Neuronal stem cell (in vitro differentiated cells): ENCODE results near the gene ZDHHC7.
"Not testable (repeated sequence)": the region's sequence is repeated elsewhere in the genome, so short reads cannot be mapped to it uniquely, and the experiment has no call there.

Experiments
- DNase-seq: peaks from one replicate; pipeline ENCODE4 v3.0.0-alpha.2; 2013; ENCODE audit warnings: low spot score
- H2AFZ ChIP-seq: one replicate; pipeline ENCODE4 v1.6.1; 2013; ENCODE audit warnings: mild to moderate bottlenecking, low read length, inconsistent platforms
- H2AK5ac ChIP-seq: 2 replicates; pipeline ENCODE4 v1.6.1; 2013; ENCODE audit warnings: low read depth, mild to moderate bottlenecking, inconsistent platforms, low read length, moderate library complexity, mixed read lengths
- H2BK120ac ChIP-seq: 2 replicates; pipeline ENCODE4 v1.6.1; 2013; ENCODE audit warnings: low read depth, mild to moderate bottlenecking, inconsistent platforms, low read length, moderate library complexity, mixed read lengths
- H2BK12ac ChIP-seq: one replicate; pipeline ENCODE4 v1.6.1; 2013; ENCODE audit warnings: low read length, inconsistent platforms
- H2BK15ac ChIP-seq: 2 replicates; pipeline ENCODE4 v1.6.1; 2013; ENCODE audit warnings: mild to moderate bottlenecking, low read length, inconsistent platforms, mixed read lengths
- H2BK5ac ChIP-seq: one replicate; pipeline ENCODE4 v1.6.1; 2013; ENCODE audit warnings: inconsistent platforms, mild to moderate bottlenecking, low read length, moderate library complexity
- H3K14ac ChIP-seq: one replicate; pipeline ENCODE4 v1.6.1; 2013; ENCODE audit warnings: low read length, inconsistent platforms
- H3K18ac ChIP-seq: 2 replicates; pipeline ENCODE4 v1.6.1; 2013; ENCODE audit warnings: low read length, inconsistent platforms
- H3K23ac ChIP-seq: 2 replicates; pipeline ENCODE4 v1.6.1; 2013; ENCODE audit warnings: low read depth, mild to moderate bottlenecking, mixed read lengths, low read length, inconsistent platforms; ENCODE audit not compliant: poor library complexity
- H3K27ac ChIP-seq: replicated peaks from 3 replicates; pipeline ENCODE4 v1.5.1; 2013; ENCODE audit warnings: low read length, inconsistent platforms
- H3K27me3 ChIP-seq, 3 experiments: 2 replicates each; pipeline ENCODE4 v1.6.1; 2013; ENCODE audit warnings: low read length in 3 of 3, mild to moderate bottlenecking in 2 of 3, inconsistent platforms in 1 of 3, low read depth in 1 of 3, mixed read lengths in 1 of 3, moderate library complexity in 1 of 3; ENCODE audit not compliant: control insufficient read depth in 3 of 3, insufficient read depth in 3 of 3
- H3K36me3 ChIP-seq, 2 donors: replicated peaks in 1 of 2; 2 replicates each; pipeline ENCODE4 v1.6.1; 2013; ENCODE audit warnings: low read length in 2 of 2; ENCODE audit not compliant: control insufficient read depth in 2 of 2, insufficient read depth in 2 of 2
- H3K4ac ChIP-seq: 2 replicates; pipeline ENCODE4 v1.6.1; 2013; ENCODE audit warnings: inconsistent platforms, mild to moderate bottlenecking, low read length, moderate library complexity
- H3K4me1 ChIP-seq, 2 donors: 1 replicate in 1 of 2; 2 replicates in 1 of 2; pipeline ENCODE4 v1.6.1; 2013; ENCODE audit warnings: low read length in 2 of 2, low read depth in 1 of 2; ENCODE audit not compliant: control insufficient read depth in 2 of 2, insufficient read depth in 1 of 2
- H3K4me2 ChIP-seq: one replicate; pipeline ENCODE4 v1.6.1; 2013; ENCODE audit warnings: mild to moderate bottlenecking, low read length, inconsistent platforms; ENCODE audit not compliant: insufficient read depth, poor library complexity, severe bottlenecking
- H3K4me3 ChIP-seq, 2 donors: 2 replicates each; pipeline ENCODE4 v1.5.1; 2013; ENCODE audit warnings: low read length in 2 of 2, mild to moderate bottlenecking in 2 of 2, inconsistent platforms in 1 of 2, moderate library complexity in 1 of 2
- H3K79me1 ChIP-seq: one replicate; pipeline ENCODE4 v1.6.1; 2013; ENCODE audit warnings: low read depth, mild to moderate bottlenecking, inconsistent platforms, low read length, moderate library complexity
- H3K9ac ChIP-seq: one replicate; pipeline ENCODE4 v1.6.1; 2013; ENCODE audit warnings: mild to moderate bottlenecking, low read depth, low read length, inconsistent platforms; ENCODE audit not compliant: poor library complexity
- H3K9me3 ChIP-seq, 2 donors: replicated peaks in 1 of 2; 2 replicates each; pipeline versions ENCODE3 to v1.6.1; 2013; ENCODE audit warnings: low read length in 2 of 2, mild to moderate bottlenecking in 2 of 2, inconsistent platforms in 1 of 2, low read depth in 1 of 2, mixed read lengths in 1 of 2, moderate library complexity in 1 of 2; ENCODE audit not compliant: control insufficient read depth in 2 of 2, insufficient read depth in 1 of 2
- H4K8ac ChIP-seq: one replicate; pipeline ENCODE4 v1.6.1; 2013; ENCODE audit warnings: low read depth, mild to moderate bottlenecking, inconsistent platforms, low read length, moderate library complexity
- H4K91ac ChIP-seq: one replicate; pipeline ENCODE4 v1.6.1; 2013; ENCODE audit warnings: low read length, low read depth, mild to moderate bottlenecking, inconsistent platforms; ENCODE audit not compliant: poor library complexity
- WGBS, 2 donors: extraction: QIAGEN DNeasy Blood & Tissue Kit; methylation state at CpG; one replicate each; pipeline ENCODE4 v1.1.7; 2013; ENCODE audit warnings: missing lambda C conversion rate in 2 of 2, mixed read lengths in 1 of 2; ENCODE audit not compliant: insufficient read length in 2 of 2, insufficient replicate concordance in 1 of 2; ENCODE audit errors: extremely low coverage in 2 of 2; 5-methylcytosine and 5-hydroxymethylcytosine counted together

Gene ZDHHC7

GRCh38 chr16:84941921-84942320 lies 69.4 kb downstream of the ZDHHC7 start:
- H2BK5ac ChIP-seq: no peak overlapping the region

GRCh38 chr16:84940670-84941551 lies 70.4 kb downstream of the ZDHHC7 start:
- H2BK12ac ChIP-seq: no peak overlapping the region
- H2AFZ ChIP-seq: no peak overlapping the region
- no peak overlapping the region for H4K8ac ChIP-seq
- no CpG with 5 or more reads among the region's 41 CpGs for WGBS, 2 donors
- no peak overlapping the region for H3K9ac ChIP-seq
- H2BK15ac ChIP-seq: peak overlapping the region; percentile 43
- peak overlapping the region; percentile 11 for H3K23ac ChIP-seq
- H3K18ac ChIP-seq: peak overlapping the region; percentile 85
- H2BK5ac ChIP-seq: peak overlapping the region; percentile 53
- peak overlapping the region; percentile 81 for H2AK5ac ChIP-seq
- DNase-seq: no peak
- no peak overlapping the region for H4K91ac ChIP-seq
- no peak overlapping the region for H3K4me3 ChIP-seq
- H3K27me3 ChIP-seq: peaks cover 0 to 25% (median 0%) of the 10 kb centered on the region in 3 experiments
- no peaks in the 10 kb centered on the region for H3K36me3 ChIP-seq
- H3K4me2 ChIP-seq: no peak overlapping the region
- no peaks in the 10 kb centered on the region for H3K79me1 ChIP-seq
- no peak overlapping the region for H3K27ac ChIP-seq
- no peak overlapping the region for H3K4ac ChIP-seq
- no peaks in the 10 kb centered on the region for H3K4me1 ChIP-seq
- no peaks in the 10 kb centered on the region for H3K9me3 ChIP-seq
- no peak overlapping the region for H2BK120ac ChIP-seq
- H3K14ac ChIP-seq: peak overlapping the region; percentile 97

More at GRCh38 chr16:84941921-84942320, 69.4 kb downstream of the ZDHHC7 start:
- H3K4me1 ChIP-seq: no peaks in the 10 kb centered on the region
- H3K27ac ChIP-seq: no peak overlapping the region
- no peaks in the 10 kb centered on the region for H3K9me3 ChIP-seq
- H2BK15ac ChIP-seq: no peak overlapping the region
- no peak overlapping the region for H4K8ac ChIP-seq
- H2AFZ ChIP-seq: no peak overlapping the region
- H2AK5ac ChIP-seq: no peak overlapping the region
- H3K9ac ChIP-seq: no peak overlapping the region
- H3K14ac ChIP-seq: no peak overlapping the region
- H3K18ac ChIP-seq: no peak overlapping the region
- H3K27me3 ChIP-seq: peaks cover 0 to 25% (median 0%) of the 10 kb centered on the region in 3 experiments
- H2BK12ac ChIP-seq: no peak overlapping the region
- H3K23ac ChIP-seq: no peak overlapping the region
- H4K91ac ChIP-seq: no peak overlapping the region
- H3K4ac ChIP-seq: no peak overlapping the region
- no peaks in the 10 kb centered on the region for H3K36me3 ChIP-seq
- no peak overlapping the region for H3K4me2 ChIP-seq
- no peak overlapping the region for H2BK120ac ChIP-seq
- no peak for DNase-seq
- no CpG with 5 or more reads among the region's 10 CpGs for WGBS, 2 donors
- H3K4me3 ChIP-seq: no peak overlapping the region
- no peaks in the 10 kb centered on the region for H3K79me1 ChIP-seq

GRCh38 chr16:84938616-84939015 lies 72.7 kb downstream of the ZDHHC7 start:
- H3K23ac ChIP-seq, H3K4me3 ChIP-seq, H3K4me1 ChIP-seq, H3K4ac ChIP-seq, H2BK5ac ChIP-seq, H3K9me3 ChIP-seq, H2AK5ac ChIP-seq, H2BK15ac ChIP-seq, H3K18ac ChIP-seq, H3K27ac ChIP-seq, H2BK120ac ChIP-seq, H3K79me1 ChIP-seq, H3K14ac ChIP-seq, H4K8ac ChIP-seq, DNase-seq, H2BK12ac ChIP-seq, H3K36me3 ChIP-seq, H2AFZ ChIP-seq, H3K4me2 ChIP-seq, H4K91ac ChIP-seq, H3K9ac ChIP-seq: not testable (repeated sequence)
- peaks cover 0 to 33% (median 0%) of the 10 kb centered on the region in 3 experiments for H3K27me3 ChIP-seq
- WGBS, 2 donors: no CpG with 5 or more reads among the region's 6 CpGs

GRCh38 chr16:84937196-84938005 lies 73.9 kb downstream of the ZDHHC7 start:
- no peak for DNase-seq
- H3K27me3 ChIP-seq: peaks cover 0 to 38% (median 0%) of the 10 kb centered on the region in 3 experiments

More at GRCh38 chr16:84937196-84938005, 73.9 kb downstream of the ZDHHC7 start:
- Histone ChIP-seq H3K36me3 (no peaks in the 10 kb centered on the region), H3K4ac (no peak overlapping the region), H4K8ac (no peak overlapping the region), H3K14ac (no peak overlapping the region), H3K27ac (no peak overlapping the region), H3K18ac (no peak overlapping the region), H3K23ac (no peak overlapping the region), H4K91ac (no peak overlapping the region), H2BK12ac (no peak overlapping the region), H2BK15ac (no peak overlapping the region), H2BK5ac (no peak overlapping the region), H3K4me2 (no peak overlapping the region), H3K9ac (no peak overlapping the region), H3K79me1 (no peaks in the 10 kb centered on the region), H3K4me1 (no peaks in the 10 kb centered on the region), H3K4me3 (no peak overlapping the region), H3K9me3 (no peaks in the 10 kb centered on the region), H2BK120ac (no peak overlapping the region), H2AFZ (no peak overlapping the region), H2AK5ac (no peak overlapping the region)
- no CpG with 5 or more reads among the region's 9 CpGs for WGBS, 2 donors
